HEK293 (cell line): ENCODE data around the gene PPDPF.

ENCODE experiments used
- CTCF ChIA-PET: fragments of 350-600 bp; formaldehyde crosslinking; extraction: SDS; loops from one replicate; lab custom pipeline; 2021; ENCODE audit warnings: antibody characterized with exemption; lab: Yijun Ruan, JAX
- POLR2A ChIA-PET: fragments of 300-600 bp; formaldehyde crosslinking; extraction: SDS; loops from one replicate; lab custom pipeline; 2020; ENCODE audit warnings: antibody characterized with exemption, inconsistent platforms; lab: Yijun Ruan, JAX
- H3K27ac ChIP-seq: fragments of 200-500 bp; sonication (Bioruptor generic); 2 replicates; pipeline ENCODE4 v1.5.1; 2014; ENCODE audit warnings: low read depth, low read length, control low read depth, inconsistent platforms; ENCODE audit errors: extremely low read depth
- H3K36me3 ChIP-seq, 2 experiments: fragments of 200-500 bp in 1 of 2; sonication (Bioruptor generic) in 1 of 2; 1 replicate in 1 of 2; 2 replicates in 1 of 2; pipeline ENCODE4 v1.5.1; 2014 to 2017; ENCODE audit warnings: inconsistent platforms in 2 of 2, low read length in 2 of 2; ENCODE audit not compliant: control insufficient read depth in 2 of 2, insufficient read depth in 1 of 2
- H3K4me1 ChIP-seq: fragments of 200-500 bp; sonication (Bioruptor generic); 2 replicates; pipeline ENCODE4 v1.5.1; 2014; ENCODE audit warnings: mild to moderate bottlenecking, low read length, inconsistent platforms; ENCODE audit not compliant: control insufficient read depth, insufficient read depth
- H3K4me3 ChIP-seq: 2 replicates; pipeline ENCODE4 v1.5.1; 2011; ENCODE audit warnings: low read depth, mild to moderate bottlenecking, control low read depth, low read length, moderate library complexity
- H3K9me3 ChIP-seq: fragments of 200-500 bp; sonication (Bioruptor generic); 2 replicates; pipeline ENCODE4 v1.5.1; 2014; ENCODE audit warnings: low read depth, low read length, inconsistent platforms; ENCODE audit not compliant: control insufficient read depth, insufficient read depth
- GLIS1 ChIP-seq: fragments of 450-650 bp; formaldehyde crosslinking; IDR thresholded peaks from 2 replicates; pipeline ENCODE4 v1.5.1; 2016; ENCODE audit warnings: missing biosample characterization, missing genetic modification characterization
- GLIS2 ChIP-seq: fragments of 450-650 bp; formaldehyde crosslinking; IDR thresholded peaks from 2 replicates; pipeline ENCODE4 v1.5.1; 2016; ENCODE audit warnings: missing biosample characterization, missing genetic modification characterization
- HIC1 ChIP-seq: fragments of 450-650 bp; formaldehyde crosslinking; IDR thresholded peaks from 2 replicates; pipeline ENCODE4 v1.5.1; 2016; ENCODE audit warnings: missing biosample characterization, missing genetic modification characterization
- MYNN ChIP-seq: fragments of 450-650 bp; formaldehyde crosslinking; IDR thresholded peaks from 2 replicates; pipeline ENCODE4 v1.5.1; 2016; ENCODE audit warnings: missing biosample characterization, missing genetic modification characterization, borderline replicate concordance
- OVOL3 ChIP-seq: fragments of 450-650 bp; formaldehyde crosslinking; IDR thresholded peaks from 2 replicates; pipeline ENCODE4 v1.5.1; 2016; ENCODE audit warnings: missing biosample characterization, missing genetic modification characterization
- YY2 ChIP-seq: fragments of 450-650 bp; formaldehyde crosslinking; IDR thresholded peaks from 2 replicates; pipeline ENCODE4 v1.5.1; 2016; ENCODE audit warnings: missing biosample characterization, missing genetic modification characterization
- ZBTB17 ChIP-seq: fragments of 450-650 bp; formaldehyde crosslinking; IDR thresholded peaks from 2 replicates; pipeline ENCODE4 v1.5.1; 2016; ENCODE audit warnings: missing biosample characterization, missing genetic modification characterization
- ZFHX2 ChIP-seq: fragments of 450-650 bp; formaldehyde crosslinking; conservative IDR thresholded peaks from 2 replicates; pipeline ENCODE4 v1.5.1; 2016; ENCODE audit warnings: missing biosample characterization, missing genetic modification characterization
- ZFP3 ChIP-seq: fragments of 450-650 bp; formaldehyde crosslinking; IDR thresholded peaks from 2 replicates; pipeline ENCODE4 v1.5.1; 2016; ENCODE audit warnings: low read depth, missing biosample characterization, missing genetic modification characterization
- ZNF146 ChIP-seq: fragments of 450-650 bp; formaldehyde crosslinking; IDR thresholded peaks from 2 replicates; pipeline ENCODE4 v1.5.1; 2016; ENCODE audit warnings: missing biosample characterization, missing genetic modification characterization
- ZNF157 ChIP-seq: fragments of 450-650 bp; formaldehyde crosslinking; IDR thresholded peaks from 2 replicates; pipeline ENCODE4 v1.5.1; 2016; ENCODE audit warnings: missing biosample characterization, missing genetic modification characterization
- ZNF362 ChIP-seq: fragments of 450-650 bp; formaldehyde crosslinking; IDR thresholded peaks from 2 replicates; pipeline ENCODE4 v1.5.1; 2016; ENCODE audit warnings: missing biosample characterization, missing genetic modification characterization
- ZNF404 ChIP-seq: fragments of 450-650 bp; formaldehyde crosslinking; IDR thresholded peaks from 2 replicates; pipeline ENCODE4 v1.5.1; 2017; ENCODE audit warnings: missing biosample characterization, missing genetic modification characterization
- ZNF433 ChIP-seq: fragments of 450-650 bp; formaldehyde crosslinking; IDR thresholded peaks from 2 replicates; pipeline ENCODE4 v1.5.1; 2016; ENCODE audit warnings: missing biosample characterization, missing genetic modification characterization, low read depth
- ZNF530 ChIP-seq: fragments of 450-650 bp; formaldehyde crosslinking; IDR thresholded peaks from 2 replicates; pipeline ENCODE4 v1.5.1; 2016; ENCODE audit warnings: low read depth, missing biosample characterization, missing genetic modification characterization
- ZNF621 ChIP-seq: fragments of 450-650 bp; formaldehyde crosslinking; IDR thresholded peaks from 2 replicates; pipeline ENCODE4 v1.5.1; 2017; ENCODE audit warnings: missing biosample characterization, missing genetic modification characterization
- ZNF768 ChIP-seq: fragments of 450-650 bp; formaldehyde crosslinking; IDR thresholded peaks from 2 replicates; pipeline ENCODE4 v1.5.1; 2018; ENCODE audit warnings: missing biosample characterization, mild to moderate bottlenecking, missing genetic modification characterization
- ZSCAN23 ChIP-seq: fragments of 450-650 bp; formaldehyde crosslinking; IDR thresholded peaks from 2 replicates; pipeline ENCODE4 v1.5.1; 2016; ENCODE audit warnings: missing biosample characterization, missing genetic modification characterization
- ZXDB ChIP-seq: fragments of 450-650 bp; formaldehyde crosslinking; IDR thresholded peaks from 2 replicates; pipeline ENCODE4 v1.5.1; 2016; ENCODE audit warnings: missing biosample characterization, missing genetic modification characterization
- TF ChIP-seq, protein P1 (sequence below): fragments of 450-650 bp; formaldehyde crosslinking; IDR thresholded peaks from 2 replicates; pipeline ENCODE4 v1.5.1; 2017; ENCODE audit warnings: missing biosample characterization, missing genetic modification characterization
- TF ChIP-seq, protein P2 (sequence below): fragments of 450-650 bp; formaldehyde crosslinking; IDR thresholded peaks from 2 replicates; pipeline ENCODE4 v1.5.1; 2016; ENCODE audit warnings: missing biosample characterization, missing genetic modification characterization, low read depth
- TF ChIP-seq, protein P3 (sequence below): fragments of 450-650 bp; formaldehyde crosslinking; conservative IDR thresholded peaks from 2 replicates; pipeline ENCODE4 v1.5.1; 2016; ENCODE audit warnings: low read depth, missing biosample characterization, missing genetic modification characterization

The PPDPF gene

DNA sequence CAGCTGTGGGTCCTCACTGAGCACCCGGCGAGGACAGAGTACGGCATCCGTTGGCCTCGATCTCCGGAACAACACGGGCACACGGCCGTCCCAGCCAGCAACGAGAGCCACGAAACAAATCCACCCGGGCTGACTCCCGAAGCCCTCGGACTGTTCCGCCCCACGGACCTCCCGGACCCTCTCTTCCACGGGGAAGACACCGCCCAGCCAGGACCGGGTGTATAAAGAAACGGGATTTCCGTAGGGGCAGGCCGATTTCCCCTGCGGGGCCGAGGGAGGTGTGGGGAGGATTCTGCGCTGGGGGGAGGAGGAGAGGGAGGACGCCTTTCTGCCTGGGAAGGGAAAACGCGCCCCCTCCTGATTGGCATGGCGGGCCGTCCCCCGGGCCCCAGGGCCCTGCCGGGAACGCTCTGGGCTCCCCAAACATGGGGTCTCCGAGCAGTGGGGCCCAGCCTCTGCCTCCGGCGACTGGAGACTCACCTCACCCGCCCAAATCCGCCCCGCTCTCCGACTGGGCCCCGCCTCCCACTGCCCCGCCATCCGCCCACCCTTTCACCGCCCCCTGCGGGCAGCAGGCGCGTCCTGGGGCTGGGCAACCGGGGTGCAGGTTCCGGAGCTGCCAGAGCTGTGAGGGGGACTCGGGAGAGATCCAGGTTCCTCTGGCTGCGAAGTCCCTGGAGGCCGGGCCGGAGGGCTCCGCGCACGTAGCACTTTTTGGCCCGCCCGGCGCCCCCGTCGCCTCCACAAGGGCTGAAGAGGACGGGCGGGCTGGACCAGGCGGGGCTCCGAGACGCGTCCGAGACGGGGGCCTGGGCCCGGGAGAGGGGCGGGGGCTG lies 679 bp upstream of the PPDPF start (continued):
- no peak for TF ChIP-seq ZNF404
- TF ChIP-seq, protein P1, sequence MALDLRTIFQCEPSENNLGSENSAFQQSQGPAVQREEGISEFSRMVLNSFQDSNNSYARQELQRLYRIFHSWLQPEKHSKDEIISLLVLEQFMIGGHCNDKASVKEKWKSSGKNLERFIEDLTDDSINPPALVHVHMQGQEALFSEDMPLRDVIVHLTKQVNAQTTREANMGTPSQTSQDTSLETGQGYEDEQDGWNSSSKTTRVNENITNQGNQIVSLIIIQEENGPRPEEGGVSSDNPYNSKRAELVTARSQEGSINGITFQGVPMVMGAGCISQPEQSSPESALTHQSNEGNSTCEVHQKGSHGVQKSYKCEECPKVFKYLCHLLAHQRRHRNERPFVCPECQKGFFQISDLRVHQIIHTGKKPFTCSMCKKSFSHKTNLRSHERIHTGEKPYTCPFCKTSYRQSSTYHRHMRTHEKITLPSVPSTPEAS (tag by site-specific recombination): no peak
- no peak for TF ChIP-seq YY2
- no peak for TF ChIP-seq ZNF433 (tag by site-specific recombination)
- peak; percentile 68 for TF ChIP-seq HIC1 (tag by site-specific recombination)
- no peak for TF ChIP-seq ZNF362 (tag by site-specific recombination)
- peak; percentile 91 for TF ChIP-seq ZFHX2 (tag by site-specific recombination)
- no peak for TF ChIP-seq ZNF621 (tag by site-specific recombination)
- no peak for TF ChIP-seq ZNF768 (tag by site-specific recombination)
- no peak for TF ChIP-seq ZFP3 (tag by site-specific recombination)
- TF ChIP-seq ZNF146 (tag by site-specific recombination): no peak
- TF ChIP-seq, protein P2, sequence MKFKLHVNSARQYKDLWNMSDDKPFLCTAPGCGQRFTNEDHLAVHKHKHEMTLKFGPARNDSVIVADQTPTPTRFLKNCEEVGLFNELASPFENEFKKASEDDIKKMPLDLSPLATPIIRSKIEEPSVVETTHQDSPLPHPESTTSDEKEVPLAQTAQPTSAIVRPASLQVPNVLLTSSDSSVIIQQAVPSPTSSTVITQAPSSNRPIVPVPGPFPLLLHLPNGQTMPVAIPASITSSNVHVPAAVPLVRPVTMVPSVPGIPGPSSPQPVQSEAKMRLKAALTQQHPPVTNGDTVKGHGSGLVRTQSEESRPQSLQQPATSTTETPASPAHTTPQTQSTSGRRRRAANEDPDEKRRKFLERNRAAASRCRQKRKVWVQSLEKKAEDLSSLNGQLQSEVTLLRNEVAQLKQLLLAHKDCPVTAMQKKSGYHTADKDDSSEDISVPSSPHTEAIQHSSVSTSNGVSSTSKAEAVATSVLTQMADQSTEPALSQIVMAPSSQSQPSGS (tag by site-specific recombination): no peak

- Histone ChIP-seq H3K36me3 (peaks cover 0 to 24% of the 10 kb centered on the region in 2 experiments; a peak in 1 of 3 replicates), H3K4me1 (no peaks in the 10 kb centered on the region), H3K9me3 (no peaks in the 10 kb centered on the region), H3K27ac (peak overlapping the region; percentile 42; the same call in 1 of the 2 replicates), H3K4me3 (peak overlapping the region; percentile 71)
- ChIA-PET CTCF (interaction anchor here (0.6 to 1.8 kb wide), 3 partner anchors 13 to 302 kb away, joined by 3 to 9 read pairs (median 3); no protein-coding TSS in a partner anchor), POLR2A (interaction anchor here (0.6 to 2.4 kb wide), 11 partner anchors 8 to 344 kb away, joined by 3 to 12 read pairs (median 5); partner anchors contain the start of genes HELZ2, PTK6 and TPD52L2)
- TF ChIP-seq GLIS1 (tag by site-specific recombination) (peak; percentile 29), OVOL3 (tag by site-specific recombination) (no peak), MYNN (tag by site-specific recombination) (no peak), ZNF530 (tag by site-specific recombination) (no peak), ZBTB17 (tag by site-specific recombination) (no peak), ZXDB (peak; percentile 49; the same call in 1 of the 2 replicates), ZFHX2 (tag by site-specific recombination) (peak; percentile 60), ZSCAN23 (tag by site-specific recombination) (no peak), GLIS2 (peak; percentile 85), ZNF157 (tag by site-specific recombination) (no peak)
- TF ChIP-seq, protein P2 (tag by site-specific recombination): no peak
- TF ChIP-seq, protein P3, sequence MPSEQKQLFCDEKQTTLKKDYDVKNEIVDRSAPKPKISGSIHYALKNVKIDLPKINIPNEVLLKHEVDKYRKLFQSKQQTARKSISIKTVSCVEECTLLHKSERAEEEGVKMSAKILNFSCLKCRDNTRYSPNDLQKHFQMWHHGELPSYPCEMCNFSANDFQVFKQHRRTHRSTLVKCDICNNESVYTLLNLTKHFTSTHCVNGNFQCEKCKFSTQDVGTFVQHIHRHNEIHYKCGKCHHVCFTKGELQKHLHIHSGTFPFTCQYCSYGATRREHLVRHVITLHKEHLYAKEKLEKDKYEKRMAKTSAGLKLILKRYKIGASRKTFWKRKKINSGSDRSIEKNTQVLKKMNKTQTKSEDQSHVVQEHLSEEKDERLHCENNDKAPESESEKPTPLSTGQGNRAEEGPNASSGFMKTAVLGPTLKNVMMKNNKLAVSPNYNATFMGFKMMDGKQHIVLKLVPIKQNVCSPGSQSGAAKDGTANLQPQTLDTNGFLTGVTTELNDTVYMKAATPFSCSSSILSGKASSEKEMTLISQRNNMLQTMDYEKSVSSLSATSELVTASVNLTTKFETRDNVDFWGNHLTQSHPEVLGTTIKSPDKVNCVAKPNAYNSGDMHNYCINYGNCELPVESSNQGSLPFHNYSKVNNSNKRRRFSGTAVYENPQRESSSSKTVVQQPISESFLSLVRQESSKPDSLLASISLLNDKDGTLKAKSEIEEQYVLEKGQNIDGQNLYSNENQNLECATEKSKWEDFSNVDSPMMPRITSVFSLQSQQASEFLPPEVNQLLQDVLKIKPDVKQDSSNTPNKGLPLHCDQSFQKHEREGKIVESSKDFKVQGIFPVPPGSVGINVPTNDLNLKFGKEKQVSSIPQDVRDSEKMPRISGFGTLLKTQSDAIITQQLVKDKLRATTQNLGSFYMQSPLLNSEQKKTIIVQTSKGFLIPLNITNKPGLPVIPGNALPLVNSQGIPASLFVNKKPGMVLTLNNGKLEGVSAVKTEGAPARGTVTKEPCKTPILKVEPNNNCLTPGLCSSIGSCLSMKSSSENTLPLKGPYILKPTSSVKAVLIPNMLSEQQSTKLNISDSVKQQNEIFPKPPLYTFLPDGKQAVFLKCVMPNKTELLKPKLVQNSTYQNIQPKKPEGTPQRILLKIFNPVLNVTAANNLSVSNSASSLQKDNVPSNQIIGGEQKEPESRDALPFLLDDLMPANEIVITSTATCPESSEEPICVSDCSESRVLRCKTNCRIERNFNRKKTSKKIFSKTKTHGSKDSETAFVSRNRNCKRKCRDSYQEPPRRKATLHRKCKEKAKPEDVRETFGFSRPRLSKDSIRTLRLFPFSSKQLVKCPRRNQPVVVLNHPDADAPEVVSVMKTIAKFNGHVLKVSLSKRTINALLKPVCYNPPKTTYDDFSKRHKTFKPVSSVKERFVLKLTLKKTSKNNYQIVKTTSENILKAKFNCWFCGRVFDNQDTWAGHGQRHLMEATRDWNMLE (tag by site-specific recombination): no peak
Observed at GRCh38 chr20:63520934-63521601, 503 bp downstream of the PPDPF start.
